ENCODE measurements around the gene CTNNBL1.

DNA sequence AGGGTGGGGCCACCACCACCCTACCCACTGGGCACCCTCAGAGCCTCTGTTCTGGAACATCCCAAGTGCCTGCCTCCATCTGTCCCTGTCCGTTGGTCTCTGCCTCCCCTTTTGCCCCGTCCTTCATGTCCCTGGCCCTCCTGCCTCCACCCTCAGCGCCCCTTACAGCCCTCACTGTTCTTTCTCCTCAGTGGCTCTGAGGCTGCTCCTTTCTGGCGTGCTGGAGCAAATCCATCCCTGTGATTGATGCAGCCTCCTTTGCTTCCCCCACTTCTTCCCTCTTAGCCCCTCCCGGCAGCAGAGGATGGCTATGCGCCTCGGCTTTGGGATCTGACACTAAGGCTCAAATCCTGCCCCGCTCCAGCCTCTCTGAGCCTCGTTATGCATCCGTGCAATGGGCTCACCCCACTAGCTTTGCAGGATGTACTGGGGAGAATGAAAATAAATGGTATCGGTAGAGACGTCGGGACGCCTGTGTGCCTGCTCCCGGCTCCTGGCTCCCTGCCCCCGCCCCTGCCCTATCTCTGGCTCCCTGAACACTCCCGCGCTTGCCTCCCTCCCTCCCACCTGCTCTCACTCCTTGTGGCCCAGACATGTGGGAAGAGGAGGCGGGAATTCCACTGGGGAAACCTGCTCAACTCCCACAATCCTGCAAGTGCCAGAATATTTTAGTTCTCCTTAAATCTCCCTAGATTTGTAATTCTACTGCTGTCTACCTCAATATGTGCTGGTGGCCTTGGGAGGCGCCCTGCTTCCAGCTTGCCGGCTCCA lies 222.2 kb downstream of the CTNNBL1 start:
- TF ChIP-seq POLR2A (IDR thresholded peaks at IDR 0.05; ENCODE audit: low read depth, low read length), result no peak
- TF ChIP-seq TAF1 (IDR thresholded peaks at IDR 0.05; ENCODE audit: low read depth, low read length), result no peak
- no peak for TF ChIP-seq POLR2AphosphoS5 (IDR thresholded peaks at IDR 0.05; ENCODE audit: low read depth, low read length)
- no peak for TF ChIP-seq PAX5 (IDR thresholded peaks at IDR 0.05; ENCODE audit: insufficient read depth, low read length, severe bottlenecking)
- no peak for TF ChIP-seq SPI1 (IDR thresholded peaks at IDR 0.05; ENCODE audit: low read depth, low read length)
